CD4-positive, alpha-beta T cell (primary cell): Measurements from ENCODE around the gene OSBPL10. TPM values are rescaled to one million over a fixed set of nuclear protein-coding genes. Genes with fewer than 3 reads are reported as not detected.

Experiments
- ATAC-seq: fragments of 200-7000 bp; cut with Tn5 transposase; one replicate; pipeline ENCODE4 v1.10.0; 2022; ENCODE audit warnings: mild to moderate bottlenecking; ENCODE audit not compliant: poor library complexity
- CTCF ChIA-PET: fragments of 350-600 bp; sonication (Branson Sonifier 250); formaldehyde crosslinking; loops from one replicate; lab custom pipeline; 2021; ENCODE audit warnings: antibody characterized with exemption, inconsistent platforms; lab: Charles Lee
- POLR2A ChIA-PET: fragments of 350-600 bp; sonication (Branson Sonifier 250); formaldehyde crosslinking; loops from one replicate; lab custom pipeline; 2021; ENCODE audit warnings: antibody characterized with exemption, inconsistent platforms; lab: Charles Lee
- DNase-seq, 14 experiments: peaks; one replicate each; pipeline ENCODE4 v3.0.0-alpha.2; 2013 to 2020; ENCODE audit warnings: mixed read lengths in 2 of 14
- H3K27ac ChIP-seq, 2 donors: one replicate each; pipeline versions ENCODE4 v1.5.1 to v1.7.0; 2013; ENCODE audit warnings: low read length in 2 of 2, low read depth in 1 of 2, mild to moderate bottlenecking in 1 of 2
- H3K27me3 ChIP-seq, 2 experiments: 1 replicate in 1 of 2; 2 replicates in 1 of 2; pipeline versions ENCODE4 v1.6.1 to v1.7.0; 2013; ENCODE audit warnings: low read length in 2 of 2, control low read depth in 1 of 2, mild to moderate bottlenecking in 1 of 2, moderate library complexity in 1 of 2; ENCODE audit not compliant: insufficient read depth in 2 of 2, control insufficient read depth in 1 of 2
- H3K36me3 ChIP-seq: one replicate; pipeline ENCODE4 v1.6.1; 2013; ENCODE audit warnings: low read length, control low read depth; ENCODE audit not compliant: insufficient read depth
- H3K4me1 ChIP-seq: one replicate; pipeline ENCODE4 v1.6.1; 2013; ENCODE audit warnings: low read length, control low read depth; ENCODE audit not compliant: insufficient read depth
- H3K4me3 ChIP-seq: one replicate; pipeline ENCODE4 v1.5.1; 2013; ENCODE audit warnings: mild to moderate bottlenecking, low read length, moderate library complexity
- H3K9me3 ChIP-seq, 2 experiments: 1 replicate in 1 of 2; 2 replicates in 1 of 2; pipeline versions ENCODE4 v1.6.1 to v1.7.0; 2013; ENCODE audit warnings: low read length in 2 of 2, mild to moderate bottlenecking in 2 of 2, control low read depth in 1 of 2, moderate library complexity in 1 of 2; ENCODE audit not compliant: control insufficient read depth in 1 of 2, insufficient read depth in 1 of 2
- H3K27ac Mint-ChIP-seq: one replicate; pipeline ENCODE4 v1.8.0; 2020; ENCODE audit warnings: mixed read lengths
- H3K27me3 Mint-ChIP-seq: one replicate; pipeline ENCODE4 v1.8.0; 2021; ENCODE audit warnings: mixed read lengths
- H3K36me3 Mint-ChIP-seq: one replicate; pipeline ENCODE4 v1.8.0; 2021; ENCODE audit warnings: low read depth, mixed read lengths
- H3K4me1 Mint-ChIP-seq: one replicate; pipeline ENCODE4 v1.8.0; 2021; ENCODE audit warnings: low read depth, mixed read lengths
- H3K4me3 Mint-ChIP-seq: one replicate; pipeline ENCODE4 v1.8.0; 2020; ENCODE audit warnings: mild to moderate bottlenecking, mixed read lengths
- H3K9me3 Mint-ChIP-seq: one replicate; pipeline ENCODE4 v1.8.0; 2020; ENCODE audit warnings: mixed read lengths
- CTCF ChIP-seq: fragments of 200-600 bp; IDR thresholded peaks from one replicate; pipeline ENCODE4 v1.8.0; 2022; ENCODE audit warnings: antibody characterized with exemption, mild to moderate bottlenecking
- intact Hi-C, 2 experiments: fragments of 100-400 bp; cut with DNase I in 1 of 2; cut with micrococcal nuclease in 1 of 2; formaldehyde crosslinking; loops; one replicate each; pipeline versions ENCODE4 v1.15.1 to v1.9.0; 2023 to 2025; cut with DNase I, micrococcal nuclease
- total RNA-seq, 174 experiments: library from RNA in 2 of 174; stranded (reverse) in 2 of 174; gene quantifications; one replicate each; pipeline ENCODE4 v1.2.3 and lab custom pipeline; 2021 to 2026

The OSBPL10 gene
- total RNA-seq, 2 experiments from 2014 or later, result not detected

GRCh38 chr3:31828007-31828406 is 153.1 kb downstream of the OSBPL10 start:
- no peaks in the 10 kb centered on the region for H3K36me3 ChIP-seq
- H3K9me3 Mint-ChIP-seq, result no peaks in the 10 kb centered on the region
- no peak overlapping the region for H3K27ac Mint-ChIP-seq
- H3K4me1 Mint-ChIP-seq, result peaks cover 20% of the 10 kb centered on the region
- ATAC-seq (no peak), DNase-seq (no peak)
- no peaks in the 10 kb centered on the region for H3K9me3 ChIP-seq
- no peak for TF ChIP-seq CTCF
- no peaks in the 10 kb centered on the region for H3K27me3 Mint-ChIP-seq
- no peaks in the 10 kb centered on the region for H3K36me3 Mint-ChIP-seq
- no peak overlapping the region for H3K4me3 Mint-ChIP-seq
- POLR2A ChIA-PET, result no interaction called here
- intact Hi-C loops, result no loop called here
- CTCF ChIA-PET, result no interaction called here
- H3K4me3 ChIP-seq, result no peak overlapping the region
- no peak overlapping the region for H3K27ac ChIP-seq
- no peaks in the 10 kb centered on the region for H3K27me3 ChIP-seq
- H3K4me1 ChIP-seq, result peaks cover 2% of the 10 kb centered on the region

GRCh38 chr3:31823184-31823583 is 157.9 kb downstream of the OSBPL10 start:
- Histone ChIP-seq H3K27ac (no peak overlapping the region), H3K9me3 (no peaks in the 10 kb centered on the region), H3K4me3 (no peak overlapping the region), H3K4me1 (no peaks in the 10 kb centered on the region), H3K27me3 (no peaks in the 10 kb centered on the region), H3K36me3 (no peaks in the 10 kb centered on the region)
- H3K36me3 Mint-ChIP-seq, result no peaks in the 10 kb centered on the region
- no peak for DNase-seq
- no peak overlapping the region for H3K27ac Mint-ChIP-seq
- intact Hi-C loops, result no loop called here
- H3K9me3 Mint-ChIP-seq, result no peaks in the 10 kb centered on the region
- POLR2A ChIA-PET, result no interaction called here
- no peak for ATAC-seq
- CTCF ChIA-PET, result no interaction called here
- no peak for TF ChIP-seq CTCF
- H3K4me3 Mint-ChIP-seq, result no peak overlapping the region
- H3K4me1 Mint-ChIP-seq, result peaks cover 4% of the 10 kb centered on the region
- H3K27me3 Mint-ChIP-seq, result no peaks in the 10 kb centered on the region

- no peaks in the 10 kb centered on the region for H3K9me3 ChIP-seq
- no peaks in the 10 kb centered on the region for H3K36me3 ChIP-seq
- Mint-ChIP-seq H3K36me3 (no peaks in the 10 kb centered on the region), H3K4me3 (no peak overlapping the region), H3K9me3 (no peaks in the 10 kb centered on the region), H3K27me3 (no peaks in the 10 kb centered on the region), H3K27ac (no peak overlapping the region), H3K4me1 (peaks cover 15% of the 10 kb centered on the region)
- H3K4me1 ChIP-seq, result peaks cover 16% of the 10 kb centered on the region
- intact Hi-C loops, result no loop called here
- no peaks in the 10 kb centered on the region for H3K27me3 ChIP-seq
- ATAC-seq (no peak), DNase-seq (no peak)
- H3K27ac ChIP-seq, result no peak overlapping the region
- CTCF ChIA-PET, result no interaction called here
- POLR2A ChIA-PET, result no interaction called here
- no peak overlapping the region for H3K4me3 ChIP-seq
- no peak for TF ChIP-seq CTCF
Measured at GRCh38 chr3:31821118-31821517, 159.9 kb downstream of the OSBPL10 start.
